Activated gamma-delta T cell treated with anti-CD3 and anti-CD28 coated beads, Interleukin-2, amount 50 U/mL, for 16 hours (primary cell): ENCODE measurements around the gene ADAMTS10.
"Not testable (repeated sequence)": the region's sequence is repeated elsewhere in the genome, so short reads cannot be mapped to it uniquely, and the experiment has no call there.

ENCODE experiments used
- DNase-seq: peaks from one replicate; pipeline ENCODE4 v3.0.0-alpha.2; 2020; ENCODE audit warnings: low read depth

The ADAMTS10 gene

DNA sequence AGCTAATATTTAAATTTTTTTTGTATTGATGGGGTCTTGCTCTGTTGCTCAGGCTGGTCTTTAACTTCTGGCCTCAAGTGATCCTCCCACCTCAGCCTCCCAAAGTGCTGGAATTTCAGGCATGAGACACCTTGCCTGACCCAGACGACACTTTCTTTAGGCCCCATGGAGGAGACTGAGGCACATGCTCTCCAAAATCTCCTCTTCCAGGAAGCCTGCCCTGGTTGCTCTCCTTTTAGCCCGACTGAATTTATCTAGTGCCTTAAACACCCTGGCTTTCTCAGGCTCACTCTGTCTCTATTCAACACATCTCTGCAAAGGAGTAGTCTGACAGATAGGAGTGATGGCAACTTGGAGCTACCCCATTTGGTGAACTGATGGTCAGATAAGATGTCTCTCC is 52.2 kb downstream of the ADAMTS10 start:
- DNase-seq = no peak

DNA sequence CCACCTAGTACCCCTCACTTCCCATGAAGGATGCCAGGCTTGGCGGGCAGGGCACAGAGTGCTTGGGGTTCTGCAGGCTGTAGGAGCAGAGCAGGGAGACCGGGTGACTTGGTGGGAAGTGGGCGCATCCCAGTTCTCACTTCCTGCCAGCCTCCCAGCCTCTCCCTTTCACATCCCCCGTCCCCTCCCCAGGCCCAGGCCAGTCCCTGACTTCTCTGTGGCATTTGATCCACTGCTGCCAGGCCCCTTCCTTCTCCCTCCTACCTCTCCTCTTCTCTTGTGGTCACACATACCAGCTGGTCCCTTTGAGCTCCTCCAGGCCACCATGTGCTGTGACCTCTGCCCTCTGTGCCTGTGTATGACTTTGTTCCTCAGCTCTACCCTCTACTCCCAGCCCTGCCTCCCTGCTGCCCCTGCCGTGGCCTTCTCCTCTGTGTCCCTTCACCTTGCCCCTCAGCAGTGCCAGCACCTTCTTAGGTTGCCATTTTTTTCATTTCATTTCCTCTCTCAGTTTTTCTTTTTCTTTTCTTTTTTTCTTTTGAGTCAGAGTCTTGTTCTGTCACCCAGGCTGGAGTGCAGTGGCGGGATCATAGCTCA is 52.8 kb downstream of the ADAMTS10 start:
- no peak for DNase-seq

DNA sequence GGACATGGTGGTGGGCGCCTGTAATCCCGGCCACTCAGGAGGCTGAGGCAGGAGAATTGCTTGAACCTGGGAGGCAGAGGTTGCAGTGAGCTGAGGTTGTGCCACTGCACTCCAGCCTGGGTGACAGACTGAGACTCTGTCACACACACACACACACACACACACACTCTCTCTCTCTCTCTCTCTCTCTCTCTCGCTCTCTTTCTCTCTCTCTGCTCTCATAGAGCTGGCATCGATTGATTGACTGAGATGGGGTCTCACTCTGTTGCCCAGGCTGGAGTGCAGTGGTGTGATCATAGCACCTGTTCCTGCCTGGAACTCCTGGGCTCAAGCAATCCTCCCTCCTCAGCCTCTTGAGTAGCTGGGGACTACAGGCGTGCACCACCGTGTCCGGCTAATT is 56.8 kb downstream of the ADAMTS10 start:
- DNase-seq = not testable (repeated sequence)

DNA sequence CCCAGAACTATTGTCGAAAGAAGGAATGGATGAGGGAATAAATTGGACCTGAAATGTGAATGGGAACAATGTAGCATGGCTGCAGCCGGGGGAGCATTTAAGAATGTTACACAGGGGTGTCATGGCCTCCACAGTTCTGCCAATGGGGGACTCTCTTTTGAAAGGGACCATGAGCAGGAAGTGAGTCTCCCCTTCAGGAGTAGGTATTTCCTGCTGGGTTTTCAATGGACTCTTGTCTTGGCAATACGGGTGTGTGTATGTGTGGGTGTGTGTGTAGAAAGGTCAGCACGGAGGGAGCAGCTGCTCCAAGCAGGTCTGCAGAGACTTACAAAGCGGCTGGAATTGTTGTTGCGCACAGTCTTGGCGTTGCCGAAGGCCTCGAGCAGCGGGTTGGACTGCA is 57.7 kb downstream of the ADAMTS10 start:
- DNase-seq = no peak

DNA sequence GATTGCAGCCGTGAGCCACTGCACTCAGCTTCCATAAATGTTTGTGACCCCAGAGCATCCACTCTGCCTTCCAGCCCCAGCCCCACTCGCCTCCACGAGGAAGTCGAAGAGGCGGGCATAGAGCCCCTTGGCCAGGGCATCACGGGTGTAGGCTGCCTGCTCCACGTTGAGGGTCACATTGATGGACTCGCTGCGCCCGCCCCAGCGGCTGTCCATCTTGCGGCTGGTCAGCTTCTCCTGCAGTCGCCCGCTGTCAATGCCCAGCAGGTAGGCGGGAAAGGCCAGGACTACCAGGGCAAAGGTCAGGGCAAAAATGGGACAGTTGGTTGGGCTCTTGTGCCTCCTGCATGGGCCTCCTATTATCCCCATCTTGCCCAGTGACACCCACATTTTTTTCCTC is 60.4 kb downstream of the ADAMTS10 start:
- DNase-seq = no peak

DNA sequence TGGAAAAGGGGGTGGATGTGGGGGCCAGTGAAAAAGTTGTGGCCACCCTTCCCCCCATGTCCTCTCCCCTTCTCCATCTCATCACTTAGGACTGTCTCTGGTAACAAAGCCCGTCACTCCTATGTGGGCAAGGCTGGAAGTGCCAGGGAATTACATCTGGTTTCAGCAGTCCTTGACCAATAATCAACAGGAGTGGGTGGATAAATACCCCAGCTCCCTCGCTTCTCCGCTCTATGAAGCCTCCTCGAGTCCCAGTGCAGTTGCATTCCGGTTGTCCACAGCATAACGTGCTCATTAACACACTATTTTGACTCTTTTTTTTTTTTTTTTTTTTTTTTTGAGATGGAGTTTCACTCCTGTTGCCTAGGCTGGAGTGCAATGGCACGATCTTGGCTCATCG is 64.8 kb downstream of the ADAMTS10 start:
- DNase-seq = no peak

DNA sequence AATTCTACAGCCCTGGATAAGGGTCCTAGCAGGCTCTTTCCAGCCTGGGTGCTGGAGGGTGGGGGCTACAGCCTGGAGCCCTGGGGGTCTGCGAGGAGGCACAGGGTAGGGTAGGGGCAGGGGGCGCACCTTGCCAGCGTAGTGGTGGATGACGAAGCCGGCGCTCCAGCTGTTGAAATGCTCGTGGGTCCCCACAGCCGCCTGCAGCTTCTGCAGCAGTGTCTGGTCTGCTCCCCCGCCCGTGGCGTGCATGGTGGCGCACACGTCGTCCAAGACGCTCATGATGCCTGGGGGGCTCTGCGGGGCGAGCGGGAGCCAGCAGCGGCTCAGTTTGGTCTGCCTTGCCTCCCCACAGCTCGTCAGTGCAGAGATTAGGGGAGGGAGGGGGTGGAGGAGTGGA is 66.3 kb downstream of the ADAMTS10 start:
- DNase-seq = no peak

DNA sequence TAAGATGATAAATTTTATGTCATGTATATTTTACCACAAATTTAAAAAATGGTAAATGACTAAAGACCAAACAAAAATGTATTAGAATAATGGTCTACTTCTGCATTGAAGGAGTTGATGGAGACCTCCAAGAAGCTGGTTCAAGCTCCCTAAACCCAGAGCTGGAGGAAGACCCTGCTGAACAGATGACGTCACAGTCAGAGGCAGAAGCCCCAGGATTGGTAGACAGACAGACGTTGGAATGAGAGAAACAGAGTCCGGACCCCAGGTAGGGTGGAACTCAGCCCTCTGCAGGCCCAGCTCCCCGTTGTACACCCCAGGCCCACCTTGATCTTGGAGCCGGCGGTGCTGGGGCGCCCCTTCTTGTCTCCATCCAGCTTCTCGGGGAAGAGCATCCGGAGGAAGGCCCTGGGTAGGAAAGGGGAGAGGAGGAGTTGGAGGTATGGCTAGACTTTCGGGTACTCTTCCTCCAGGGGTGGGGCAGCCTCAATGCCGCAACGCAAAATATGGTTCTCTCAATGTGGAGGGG is 70.8 kb downstream of the ADAMTS10 start:
- DNase-seq = no peak

DNA sequence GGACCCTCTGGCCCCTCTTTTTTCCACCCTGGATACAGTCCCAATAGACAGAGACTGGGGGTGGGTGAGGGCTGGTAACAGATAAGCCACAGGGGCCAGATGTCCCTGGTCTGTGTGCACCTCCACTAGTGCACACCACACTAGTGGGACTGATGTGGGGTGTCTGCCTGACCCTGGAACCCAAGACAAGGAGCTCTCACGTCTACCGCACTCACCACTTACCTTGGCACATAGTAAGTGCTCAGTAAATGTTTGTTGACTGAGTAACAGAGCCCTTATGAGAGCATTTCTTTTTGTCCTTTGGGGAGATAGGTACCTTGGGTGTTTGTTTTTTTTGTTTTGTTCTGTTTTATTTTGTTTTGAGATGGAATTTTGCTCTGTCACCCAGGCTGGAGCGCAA is 73.4 kb downstream of the ADAMTS10 start:
- no peak for DNase-seq

DNA sequence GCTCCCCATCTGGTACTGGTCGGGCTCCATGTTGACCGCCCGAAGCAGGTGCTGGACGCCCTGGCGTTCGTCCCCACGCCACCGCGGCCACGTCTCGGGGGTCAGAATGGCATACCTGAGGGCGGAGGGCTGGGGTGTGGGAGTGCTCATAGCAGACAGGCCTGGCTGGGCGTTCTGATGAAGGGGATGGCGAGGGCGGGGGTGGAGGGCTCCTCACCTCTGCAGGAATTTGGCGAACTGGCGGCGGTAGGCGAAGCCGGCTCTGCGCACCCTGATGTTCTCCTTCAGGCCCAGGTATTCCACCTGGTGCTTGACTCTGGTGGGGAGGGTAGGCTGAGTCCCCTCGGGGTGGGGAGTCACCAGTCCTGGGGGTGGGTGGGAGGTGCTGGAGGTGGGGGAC is 74.2 kb downstream of the ADAMTS10 start:
- DNase-seq = no peak

DNA sequence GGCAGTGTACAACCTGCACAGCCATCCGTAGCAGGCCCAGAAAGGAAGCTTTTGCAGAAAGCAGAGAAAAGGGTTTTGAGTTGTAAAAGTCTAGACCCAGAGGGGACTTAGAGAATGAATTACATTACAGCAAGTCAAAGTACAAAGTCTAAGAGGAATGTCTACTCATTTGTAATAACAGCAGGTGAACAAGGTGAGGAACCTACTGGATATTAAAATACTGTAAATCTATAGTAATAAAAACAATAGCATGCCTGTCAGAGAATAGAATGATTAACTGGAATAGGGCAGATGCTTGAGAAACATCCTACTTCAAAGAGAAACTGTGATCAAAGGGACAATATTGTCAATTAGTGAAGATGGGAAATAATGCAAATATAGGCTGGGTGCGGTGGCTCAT is 78.3 kb downstream of the ADAMTS10 start:
- DNase-seq = no peak

DNA sequence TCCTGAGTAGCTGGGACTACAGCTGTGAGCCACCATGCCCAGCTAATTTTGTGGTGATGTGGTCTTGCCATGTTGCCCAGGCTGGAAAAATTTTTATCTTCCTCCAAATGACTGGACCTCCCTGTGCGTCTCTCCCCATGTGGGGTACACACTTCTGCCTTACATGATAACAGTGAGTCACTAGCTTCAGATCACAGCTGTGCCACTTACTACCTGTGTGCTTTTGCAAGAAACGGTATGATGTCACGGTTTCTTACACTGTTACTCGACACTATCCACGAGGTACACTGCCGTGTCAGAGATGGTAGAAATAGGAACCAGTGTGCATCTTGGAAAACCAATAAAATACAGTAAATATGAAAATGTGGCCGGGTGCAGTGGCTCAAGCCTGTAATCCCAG is 79.0 kb downstream of the ADAMTS10 start:
- DNase-seq = no peak
